NCI-H1436 treated with DMSO at 0.1 percent for 48 hours (cell line): ENCODE data around the gene RNU1-3.
A peak's percentile ranks its signal among the peaks of the same experiment; 100 is the strongest.
"Not testable (repeated sequence)": the region's sequence is repeated elsewhere in the genome, so short reads cannot be mapped to it uniquely, and the experiment has no call there.

Source experiments
- DNase-seq: peaks from one replicate; lab custom pipeline; 2025; lab: John Stamatoyannopoulos, UW

The RNU1-3 gene

GRCh38 chr1:16637941-16638778, 28.6 kb downstream of the RNU1-3 start:
- DNase-seq, result not testable (repeated sequence)

GRCh38 chr1:16636551-16637195, 30.1 kb downstream of the RNU1-3 start:
- not testable (repeated sequence) for DNase-seq

GRCh38 chr1:16635959-16636358, 30.8 kb downstream of the RNU1-3 start:
- not testable (repeated sequence) for DNase-seq

- DNase-seq, result not testable (repeated sequence)
These were observed 33.0 kb downstream of the RNU1-3 start for GRCh38 chr1:16633540-16634282.

- not testable (repeated sequence) for DNase-seq
These were observed 34.5 kb downstream of the RNU1-3 start for GRCh38 chr1:16632044-16632850.

- DNase-seq, result no peak
These were observed 35.3 kb downstream of the RNU1-3 start for GRCh38 chr1:16631248-16632043.

GRCh38 chr1:16630661-16631247, 36.0 kb downstream of the RNU1-3 start:
- DNase-seq, result no peak

GRCh38 chr1:16629916-16630530, 36.7 kb downstream of the RNU1-3 start:
- not testable (repeated sequence) for DNase-seq

- no peak for DNase-seq
These were observed 38.2 kb downstream of the RNU1-3 start for GRCh38 chr1:16628361-16629111.

- DNase-seq, result not testable (repeated sequence)
These were observed 40.3 kb downstream of the RNU1-3 start for GRCh38 chr1:16626409-16626983.

GRCh38 chr1:16625497-16626408, 41.0 kb downstream of the RNU1-3 start:
- DNase-seq, result no peak

GRCh38 chr1:16623812-16624719, 42.7 kb downstream of the RNU1-3 start:
- DNase-seq, result peak; percentile 38

GRCh38 chr1:16623337-16623736, 43.4 kb downstream of the RNU1-3 start:
- DNase-seq, result not testable (repeated sequence)

GRCh38 chr1:16621681-16622315, 45.0 kb downstream of the RNU1-3 start:
- not testable (repeated sequence) for DNase-seq

GRCh38 chr1:16621300-16621658, 45.5 kb downstream of the RNU1-3 start:
- DNase-seq, result no peak

- not testable (repeated sequence) for DNase-seq
These were observed 46.8 kb downstream of the RNU1-3 start for GRCh38 chr1:16619803-16620501.
